HepG2 (cell line): ENCODE data around the gene EOLA1.

Source experiments
- AFF4 ChIP-seq: sonication (generic); formaldehyde crosslinking; IDR thresholded peaks from 2 replicates; pipeline ENCODE4 v1.4.0; 2020; ENCODE audit warnings: missing genetic modification reagents
- ATF6 ChIP-seq: sonication (generic); formaldehyde crosslinking; conservative IDR thresholded peaks from 2 replicates; pipeline ENCODE4 v1.4.0; 2020; ENCODE audit warnings: missing genetic modification reagents
- CEBPB ChIP-seq: IDR thresholded peaks from 2 replicates; pipeline ENCODE4 v1.6.1; 2011; ENCODE audit warnings: low read depth, low read length, improper control_type of control experiment, borderline replicate concordance
- CTCF ChIP-seq: sonication (generic); formaldehyde crosslinking; IDR thresholded peaks from 2 replicates; pipeline ENCODE4 v1.5.0; 2020; ENCODE audit warnings: mild to moderate bottlenecking, missing genetic modification reagents, moderate library complexity
- GTF2F1 ChIP-seq: fragments of 150-350 bp; IDR thresholded peaks from 2 replicates; pipeline ENCODE4 v1.6.1; 2014; ENCODE audit warnings: low read length
- LBX2 ChIP-seq: sonication (generic); formaldehyde crosslinking; IDR thresholded peaks from 2 replicates; pipeline ENCODE4 v1.5.0; 2020; ENCODE audit warnings: missing genetic modification reagents, mild to moderate bottlenecking, borderline replicate concordance
- MED1 ChIP-seq: sonication (generic); formaldehyde crosslinking; IDR thresholded peaks from 2 replicates; pipeline ENCODE4 v1.4.0; 2020; ENCODE audit warnings: missing genetic modification reagents
- NFYB ChIP-seq: sonication (generic); formaldehyde crosslinking; IDR thresholded peaks from 2 replicates; pipeline ENCODE4 v1.4.0; 2020; ENCODE audit warnings: missing genetic modification reagents
- POLR2AphosphoS5 ChIP-seq: IDR thresholded peaks from 2 replicates; pipeline ENCODE4 v1.6.1; 2012; ENCODE audit warnings: low read depth, low read length
- SP2 ChIP-seq: sonication (generic); formaldehyde crosslinking; IDR thresholded peaks from 2 replicates; pipeline ENCODE4 v1.5.1; 2020; ENCODE audit warnings: mild to moderate bottlenecking, missing genetic modification reagents
- ZNF317 ChIP-seq: sonication (generic); formaldehyde crosslinking; IDR thresholded peaks from 2 replicates; pipeline ENCODE4 v1.5.0; 2020; ENCODE audit warnings: mild to moderate bottlenecking, missing genetic modification reagents
- ZNF431 ChIP-seq: sonication (generic); formaldehyde crosslinking; IDR thresholded peaks from 2 replicates; pipeline ENCODE4 v1.9.0; 2022; ENCODE audit warnings: missing genetic modification reagents, low read depth, mild to moderate bottlenecking, borderline replicate concordance

- TF ChIP-seq SP2 (CRISPR knock-in tag) (no peak), ZNF317 (no peak), POLR2AphosphoS5 (no peak), CTCF (no peak), GTF2F1 (no peak), CEBPB (no peak), MED1 (CRISPR knock-in tag) (no peak), AFF4 (CRISPR knock-in tag) (no peak), NFYB (CRISPR knock-in tag) (no peak), ATF6 (CRISPR knock-in tag) (no peak), LBX2 (CRISPR knock-in tag) (no peak), ZNF431 (no peak)
Measured at GRCh38 chrX:149528381-149528780, 12.4 kb upstream of the EOLA1 start.
